HCT116 (cell line): ENCODE data around the gene YIPF1.

Experiments used
- ATF3 ChIP-seq: IDR thresholded peaks from 2 replicates; pipeline ENCODE4 v1.6.1; 2012
- CEBPB ChIP-seq: IDR thresholded peaks from 2 replicates; pipeline ENCODE4 v1.6.1; 2012; ENCODE audit warnings: low read depth
- CTCF ChIP-seq, 3 experiments: fragments of 200-600 bp in 1 of 3; sonication (generic) in 1 of 3; IDR thresholded peaks in 2 of 3; conservative IDR thresholded peaks in 1 of 3; 2 replicates each; pipeline ENCODE4 v1.5.1; 2012 to 2017; ENCODE audit warnings: low read depth in 2 of 3, low read length in 2 of 3, antibody characterized with exemption in 1 of 3, borderline replicate concordance in 1 of 3, control low read depth in 1 of 3, mild to moderate bottlenecking in 1 of 3, mixed read lengths in 1 of 3, mixed run types in 1 of 3, moderate library complexity in 1 of 3; ENCODE audit not compliant: insufficient read depth in 1 of 3
- JUND ChIP-seq: IDR thresholded peaks from 2 replicates; pipeline ENCODE4 v1.6.1; 2012
- ZNF274 ChIP-seq: fragments of 200-500 bp; sonication (Bioruptor generic); IDR thresholded peaks from 2 replicates; pipeline ENCODE4 v1.6.1; 2014; ENCODE audit warnings: mild to moderate bottlenecking, low read depth, low read length, inconsistent platforms

DNA sequence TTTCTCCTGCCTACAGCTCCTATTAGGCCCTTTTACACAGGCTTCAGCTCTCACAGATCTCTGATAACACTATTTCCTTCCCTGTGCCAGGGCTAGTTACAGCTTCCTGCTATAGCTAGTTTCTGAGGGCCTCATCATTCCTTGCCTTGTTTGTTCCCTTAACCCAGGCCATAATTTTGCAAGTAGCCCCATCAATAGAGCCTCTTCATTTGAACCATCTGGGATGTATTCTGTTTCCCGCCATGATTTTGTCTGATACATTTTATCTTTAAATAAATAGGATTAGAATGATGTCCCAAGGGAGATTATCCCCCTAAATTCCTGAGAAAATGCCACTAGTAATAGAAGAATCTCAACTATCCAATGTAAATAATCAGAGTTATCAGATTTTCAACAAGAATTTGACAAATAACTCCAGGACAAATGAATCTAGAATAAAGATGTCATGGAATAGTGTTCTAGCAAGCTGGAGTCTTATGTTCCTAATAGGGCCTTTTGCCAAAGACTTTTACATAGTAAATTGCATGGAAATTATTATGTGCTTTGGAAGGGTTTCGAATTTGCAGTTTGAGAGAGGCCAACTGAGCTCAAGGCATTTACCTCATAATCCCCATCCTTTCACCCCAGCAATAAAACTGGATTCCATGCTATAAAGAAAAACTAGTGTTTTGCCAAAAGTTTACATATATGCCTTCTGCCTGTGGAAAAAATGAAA, 39.8 kb upstream of the YIPF1 start:
- TF ChIP-seq ATF3 (no peak), ZNF274 (no peak), CEBPB (no peak), JUND (no peak), CTCF (IDR thresholded peaks at IDR 0.05 in 2 of 3, conservative IDR thresholded peaks at IDR 0.05 in 1 of 3; ENCODE audit: borderline replicate concordance in 1 of 3, insufficient read depth in 1 of 3, low read depth in 2 of 3, low read length in 2 of 3) (no peak)
